ENCODE measurements around the gene MARK1. TPM values are rescaled to one million over a fixed set of nuclear protein-coding genes. Genes with fewer than 3 reads are reported as not detected.

MARK1 gene
- total and polyA plus RNA-seq, 2 of the 4 experiments (the other 2 are of a cell fraction), result not detected

DNA sequence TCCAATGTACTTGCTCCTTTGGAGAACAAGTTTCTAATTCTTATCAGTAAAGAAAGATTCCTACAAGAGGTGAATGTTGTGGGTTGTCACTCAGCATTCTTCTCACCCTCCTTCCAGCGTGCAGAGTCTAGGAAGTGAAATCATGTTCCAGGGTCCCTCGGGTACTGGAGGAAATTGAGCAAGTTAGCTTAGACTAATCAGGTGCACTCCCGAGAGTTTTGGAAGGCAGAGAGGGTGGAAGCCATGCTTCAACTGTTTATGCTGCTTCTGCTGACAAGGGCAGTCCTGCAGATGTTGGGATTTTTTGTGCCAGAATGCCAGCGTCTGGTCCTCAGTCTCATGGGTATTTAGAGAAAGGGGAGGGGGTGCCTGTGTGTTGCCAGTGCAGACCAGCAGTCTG is 157.0 kb downstream of the MARK1 start:
- H2AK9ac ChIP-seq (replicated peaks; ENCODE audit: low read depth, low read length, poor library complexity), result no peak overlapping the region
- H3K4me1 ChIP-seq (ENCODE audit: control insufficient read depth, insufficient read depth, low read length), result no peaks in the 10 kb centered on the region
- H3K9ac ChIP-seq (ENCODE audit: low read depth, low read length), result no peak overlapping the region
- H3K9me1 ChIP-seq (ENCODE audit: insufficient read depth, low read length), result no peaks in the 10 kb centered on the region
- H3K36me3 ChIP-seq (ENCODE audit: control insufficient read depth, insufficient read depth, low read length), result no peaks in the 10 kb centered on the region
- dilution Hi-C loops (cut with HindIII; ENCODE audit: low sequenced_read_pairs, unreplicated experiment), result no loop called here
- no peak overlapping the region for H2AK5ac ChIP-seq (ENCODE audit: low read depth, low read length)
- no peak overlapping the region for H4K5ac ChIP-seq (ENCODE audit: low read depth, low read length)
- H3K9me3 ChIP-seq (ENCODE audit: control insufficient read depth, insufficient read depth, low read length), result no peaks in the 10 kb centered on the region
- no peaks in the 10 kb centered on the region for H4K20me1 ChIP-seq (ENCODE audit: insufficient read depth, low read length)
- ATAC-seq (ENCODE audit: low read depth), result no peak
- H3K4me2 ChIP-seq (ENCODE audit: low read depth, low read length), result no peak overlapping the region
- 17% methylated on average over 2 of the region's 4 CpGs; no CpG with 5 or more reads in 1 of the 2 experiments for WGBS, 2 experiments (ENCODE audit: extremely low coverage in 2 of 2, insufficient read length in 1 of 2)
- no peak overlapping the region for H3K4me3 ChIP-seq (ENCODE audit: insufficient read depth, low read depth, low read length)
- no TSS peak for BruUV-seq (replicated peaks)
- DNase-seq, result no peak
- H2BK5ac ChIP-seq (ENCODE audit: low read depth, low read length, poor library complexity, severe bottlenecking), result no peak overlapping the region
- no peak overlapping the region for H2AFZ ChIP-seq (replicated peaks; ENCODE audit: low read length, poor library complexity)
- no peak overlapping the region for H3K27ac ChIP-seq (ENCODE audit: insufficient read depth, low read length)
- no peaks in the 10 kb centered on the region for H3K79me1 ChIP-seq (ENCODE audit: low read depth in 1 of 2, low read length in 2 of 2)
- H2BK20ac ChIP-seq (ENCODE audit: low read depth, low read length), result no peak overlapping the region
- H2BK15ac ChIP-seq (ENCODE audit: low read depth, low read length), result no peak overlapping the region
- H3K4ac ChIP-seq (ENCODE audit: low read depth, low read length), result no peak overlapping the region
- ChIA-PET CTCF (interaction anchor here (0.6 to 1.0 kb wide), 3 partner anchors 18 to 1019 kb away, joined by 3 to 4 read pairs (median 4); no protein-coding TSS in a partner anchor), POLR2A (ENCODE audit: unreplicated experiment) (no interaction called here)
- no peak overlapping the region for H2BK120ac ChIP-seq (ENCODE audit: low read depth, low read length)
- H3K14ac ChIP-seq (replicated peaks; ENCODE audit: low read depth, low read length), result no peak overlapping the region
- H3K23ac ChIP-seq (ENCODE audit: low read depth, low read length), result no peak overlapping the region
- TF ChIP-seq MXI1 (IDR thresholded peaks at IDR 0.05; ENCODE audit: borderline replicate concordance, low read depth, low read length), result no peak
- TF ChIP-seq SMC3 (IDR thresholded peaks at IDR 0.05; ENCODE audit: low read depth, low read length), result no peak
- TF ChIP-seq, protein P1, sequence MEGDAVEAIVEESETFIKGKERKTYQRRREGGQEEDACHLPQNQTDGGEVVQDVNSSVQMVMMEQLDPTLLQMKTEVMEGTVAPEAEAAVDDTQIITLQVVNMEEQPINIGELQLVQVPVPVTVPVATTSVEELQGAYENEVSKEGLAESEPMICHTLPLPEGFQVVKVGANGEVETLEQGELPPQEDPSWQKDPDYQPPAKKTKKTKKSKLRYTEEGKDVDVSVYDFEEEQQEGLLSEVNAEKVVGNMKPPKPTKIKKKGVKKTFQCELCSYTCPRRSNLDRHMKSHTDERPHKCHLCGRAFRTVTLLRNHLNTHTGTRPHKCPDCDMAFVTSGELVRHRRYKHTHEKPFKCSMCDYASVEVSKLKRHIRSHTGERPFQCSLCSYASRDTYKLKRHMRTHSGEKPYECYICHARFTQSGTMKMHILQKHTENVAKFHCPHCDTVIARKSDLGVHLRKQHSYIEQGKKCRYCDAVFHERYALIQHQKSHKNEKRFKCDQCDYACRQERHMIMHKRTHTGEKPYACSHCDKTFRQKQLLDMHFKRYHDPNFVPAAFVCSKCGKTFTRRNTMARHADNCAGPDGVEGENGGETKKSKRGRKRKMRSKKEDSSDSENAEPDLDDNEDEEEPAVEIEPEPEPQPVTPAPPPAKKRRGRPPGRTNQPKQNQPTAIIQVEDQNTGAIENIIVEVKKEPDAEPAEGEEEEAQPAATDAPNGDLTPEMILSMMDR (conservative IDR thresholded peaks at IDR 0.05; ENCODE audit: low read depth, low read length), result no peak
- TF ChIP-seq, protein P2, sequence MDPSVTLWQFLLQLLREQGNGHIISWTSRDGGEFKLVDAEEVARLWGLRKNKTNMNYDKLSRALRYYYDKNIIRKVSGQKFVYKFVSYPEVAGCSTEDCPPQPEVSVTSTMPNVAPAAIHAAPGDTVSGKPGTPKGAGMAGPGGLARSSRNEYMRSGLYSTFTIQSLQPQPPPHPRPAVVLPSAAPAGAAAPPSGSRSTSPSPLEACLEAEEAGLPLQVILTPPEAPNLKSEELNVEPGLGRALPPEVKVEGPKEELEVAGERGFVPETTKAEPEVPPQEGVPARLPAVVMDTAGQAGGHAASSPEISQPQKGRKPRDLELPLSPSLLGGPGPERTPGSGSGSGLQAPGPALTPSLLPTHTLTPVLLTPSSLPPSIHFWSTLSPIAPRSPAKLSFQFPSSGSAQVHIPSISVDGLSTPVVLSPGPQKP (IDR thresholded peaks at IDR 0.05; ENCODE audit: borderline replicate concordance, low read depth, low read length), result no peak
- no peak for TF ChIP-seq POLR2A (IDR thresholded peaks at IDR 0.05; ENCODE audit: low read depth, low read length)
- no peak overlapping the region for H3K56ac ChIP-seq (ENCODE audit: extremely low read depth, insufficient read depth, low read length)
- intact Hi-C loops (cut with micrococcal nuclease), result no loop called here
- in situ Hi-C loops (cut with MboI; ENCODE audit: low sequenced_read_pairs), result loop anchor here (5.0 kb wide), 1 partner anchor 92 kb away; no protein-coding TSS in a partner anchor
- no peak overlapping the region for H4K91ac ChIP-seq (ENCODE audit: insufficient read depth, low read depth, low read length)
- H3K27me3 ChIP-seq (ENCODE audit: control insufficient read depth, insufficient read depth, low read length), result peaks cover 5% of the 10 kb centered on the region
- no peak overlapping the region for H4K8ac ChIP-seq (ENCODE audit: low read depth in 2 of 2, low read length in 2 of 2)
- H3K18ac ChIP-seq (ENCODE audit: low read depth, low read length), result no peak overlapping the region
